ENCODE data around the gene SLC38A3. TPM values are rescaled to one million over a fixed set of nuclear protein-coding genes. Genes with fewer than 3 reads are reported as not detected.

Gene SLC38A3
- total and polyA plus RNA-seq, 2 donors from 2014 or later, result 1.6 to 4.2 TPM

DNA sequence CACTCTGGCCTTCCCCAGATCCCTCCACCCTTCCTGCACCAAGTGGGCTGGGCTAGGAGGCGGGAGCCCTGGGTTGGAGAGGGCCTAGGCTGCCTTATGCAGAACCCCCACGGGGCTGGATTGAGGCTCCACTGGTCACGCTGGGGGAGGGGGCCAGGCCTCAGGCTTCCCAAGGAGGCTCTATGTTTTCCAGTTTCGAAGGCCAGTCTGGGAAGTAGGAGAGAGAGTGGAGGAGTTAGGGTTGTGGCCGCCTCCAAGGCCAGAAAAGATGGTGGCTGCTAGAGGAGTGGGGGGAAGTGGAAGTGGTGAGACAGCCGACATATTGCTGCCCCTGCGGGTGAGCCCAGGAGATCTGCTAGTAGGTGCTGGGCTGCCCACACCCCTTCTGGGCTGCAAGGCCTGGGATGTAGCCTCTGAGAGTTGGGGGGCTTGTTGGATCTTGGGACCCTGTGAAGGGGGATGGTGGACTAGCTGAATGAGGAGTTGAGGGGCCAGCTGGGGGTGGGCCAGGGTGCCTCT is 32.1 kb downstream of the SLC38A3 start:
- no peaks in the 10 kb centered on the region for H3K36me3 ChIP-seq (ENCODE audit: control insufficient read depth in 2 of 3, insufficient read depth in 3 of 3, low read length in 3 of 3)
- H3K4me1 ChIP-seq (ENCODE audit: control insufficient read depth in 2 of 3, insufficient read depth in 2 of 3, low read depth in 1 of 3, low read length in 3 of 3), result peaks cover 0 to 53% (median 24%) of the 10 kb centered on the region in 3 donors
- H3K9me3 ChIP-seq (ENCODE audit: control insufficient read depth in 2 of 3, insufficient read depth in 1 of 3, low read length in 3 of 3), result no peaks in the 10 kb centered on the region
- peak overlapping the region; percentile 75 to 95 (median 76) for H3K9ac ChIP-seq (ENCODE audit: low read length in 3 of 3)
- DNase-seq, result peak in 4 of 5 donors; percentile 34 to 84 (median 66)
- H3K4me3 ChIP-seq (ENCODE audit: low read length in 3 of 3), result peak overlapping the region; percentile 65 to 93 (median 77)
- intact Hi-C loops (cut with DNase I), result no loop called here
- H3K27me3 ChIP-seq (ENCODE audit: control insufficient read depth, insufficient read depth, low read length), result no peaks in the 10 kb centered on the region
- FAIRE-seq, result no peak
- peak overlapping the region; percentile 89 to 93 for H3K27ac ChIP-seq (ENCODE audit: low read depth in 2 of 2, low read length in 2 of 2)
- TF ChIP-seq, protein P1, sequence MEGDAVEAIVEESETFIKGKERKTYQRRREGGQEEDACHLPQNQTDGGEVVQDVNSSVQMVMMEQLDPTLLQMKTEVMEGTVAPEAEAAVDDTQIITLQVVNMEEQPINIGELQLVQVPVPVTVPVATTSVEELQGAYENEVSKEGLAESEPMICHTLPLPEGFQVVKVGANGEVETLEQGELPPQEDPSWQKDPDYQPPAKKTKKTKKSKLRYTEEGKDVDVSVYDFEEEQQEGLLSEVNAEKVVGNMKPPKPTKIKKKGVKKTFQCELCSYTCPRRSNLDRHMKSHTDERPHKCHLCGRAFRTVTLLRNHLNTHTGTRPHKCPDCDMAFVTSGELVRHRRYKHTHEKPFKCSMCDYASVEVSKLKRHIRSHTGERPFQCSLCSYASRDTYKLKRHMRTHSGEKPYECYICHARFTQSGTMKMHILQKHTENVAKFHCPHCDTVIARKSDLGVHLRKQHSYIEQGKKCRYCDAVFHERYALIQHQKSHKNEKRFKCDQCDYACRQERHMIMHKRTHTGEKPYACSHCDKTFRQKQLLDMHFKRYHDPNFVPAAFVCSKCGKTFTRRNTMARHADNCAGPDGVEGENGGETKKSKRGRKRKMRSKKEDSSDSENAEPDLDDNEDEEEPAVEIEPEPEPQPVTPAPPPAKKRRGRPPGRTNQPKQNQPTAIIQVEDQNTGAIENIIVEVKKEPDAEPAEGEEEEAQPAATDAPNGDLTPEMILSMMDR (IDR thresholded peaks at IDR 0.05; ENCODE audit: borderline replicate concordance, extremely low read depth, insufficient read depth), result no peak

DNA sequence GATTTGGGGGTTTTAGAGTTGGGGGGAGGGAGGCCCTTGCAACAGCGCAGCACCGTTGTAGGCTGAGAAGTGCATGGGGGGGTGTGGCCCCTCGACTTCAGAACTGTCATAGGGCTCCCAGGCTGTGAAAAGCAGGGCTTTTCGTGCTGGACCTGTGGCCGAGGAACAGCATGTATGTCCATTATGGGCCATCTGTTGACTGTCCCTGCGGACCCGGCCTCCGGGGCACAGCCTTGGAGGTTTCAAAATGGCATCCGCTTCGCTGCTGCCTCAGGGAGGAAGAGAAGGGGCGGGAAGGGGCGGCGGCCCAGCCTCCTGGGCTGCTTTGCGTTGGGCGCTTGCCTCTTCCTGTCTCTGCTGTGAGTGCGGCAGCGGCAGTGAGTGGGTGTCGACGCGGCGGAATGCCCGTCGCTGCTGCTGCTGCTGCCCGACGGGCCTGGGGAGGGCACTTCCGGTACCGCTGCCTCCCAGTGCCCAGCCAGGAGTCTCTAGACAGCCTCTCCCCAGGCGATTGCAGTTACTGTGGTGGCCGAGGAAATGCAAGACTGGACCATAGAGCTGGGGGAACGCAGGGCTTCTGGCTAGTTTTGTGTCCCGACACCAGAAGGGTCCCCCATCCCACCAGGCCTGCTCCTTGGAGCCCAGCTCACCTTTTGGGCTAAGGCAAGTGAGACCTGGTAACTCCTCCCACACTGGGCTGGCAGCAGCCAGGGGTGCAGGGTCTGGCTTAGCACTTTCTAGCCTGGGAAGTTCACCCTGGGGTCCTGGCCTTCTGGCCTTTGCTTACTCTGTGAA is 32.9 kb downstream of the SLC38A3 start:
- intact Hi-C loops (cut with DNase I), result no loop called here
- Histone ChIP-seq H3K36me3 (ENCODE audit: control insufficient read depth in 2 of 3, insufficient read depth in 3 of 3, low read length in 3 of 3) (no peaks in the 10 kb centered on the region), H3K9me3 (ENCODE audit: control insufficient read depth in 2 of 3, insufficient read depth in 1 of 3, low read length in 3 of 3) (no peaks in the 10 kb centered on the region), H3K4me3 (ENCODE audit: low read length in 3 of 3) (peak overlapping the region; percentile 65 to 93 (median 77)), H3K9ac (ENCODE audit: low read length in 3 of 3) (peak overlapping the region; percentile 75 to 95 (median 76)), H3K4me1 (ENCODE audit: control insufficient read depth in 2 of 3, insufficient read depth in 2 of 3, low read depth in 1 of 3, low read length in 3 of 3) (peaks cover 0 to 60% (median 28%) of the 10 kb centered on the region in 3 donors), H3K27ac (ENCODE audit: low read depth in 2 of 2, low read length in 2 of 2) (peak overlapping the region; percentile 89 to 93), H3K27me3 (ENCODE audit: control insufficient read depth, insufficient read depth, low read length) (no peaks in the 10 kb centered on the region)
- DNase-seq, result peak; percentile 76 to 97 (median 88)
- FAIRE-seq, result no peak
- TF ChIP-seq, protein P1 (IDR thresholded peaks at IDR 0.05; ENCODE audit: borderline replicate concordance, extremely low read depth, insufficient read depth), result no peak

DNA sequence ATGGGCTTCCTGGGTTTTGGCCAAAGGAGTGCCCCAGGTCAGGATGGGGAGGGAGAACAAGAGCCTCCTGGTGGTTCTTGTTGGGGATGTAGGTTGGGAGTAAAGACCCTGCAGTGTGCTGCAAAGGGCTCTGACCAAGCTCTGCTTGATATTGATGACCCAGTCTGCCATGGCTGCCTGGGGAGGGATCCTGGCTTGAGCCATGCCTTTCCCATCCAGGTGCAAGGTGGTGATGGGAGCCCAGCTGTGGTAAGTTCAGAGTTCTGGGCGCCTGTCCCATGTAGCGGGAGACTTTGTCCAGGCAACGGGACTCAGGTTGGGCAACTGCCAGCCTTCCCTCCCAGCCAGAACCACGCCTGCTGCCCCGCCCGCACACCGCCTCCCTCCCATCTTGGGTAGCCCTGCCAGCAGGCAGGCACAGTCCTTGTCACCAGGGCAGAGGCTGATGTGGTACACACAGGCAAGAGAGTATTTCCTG is 33.5 kb downstream of the SLC38A3 start:
- DNase-seq (peak in 1 of 5 donors; percentile 93), FAIRE-seq (no peak)
- peak overlapping the region in 2 of 3 donors; percentile 77 to 93 for H3K4me3 ChIP-seq (ENCODE audit: low read length in 3 of 3)
- H3K36me3 ChIP-seq (ENCODE audit: control insufficient read depth in 2 of 3, insufficient read depth in 3 of 3, low read length in 3 of 3), result no peaks in the 10 kb centered on the region
- intact Hi-C loops (cut with DNase I), result no loop called here
- peak overlapping the region in 1 of 3 donors; percentile 76 for H3K9ac ChIP-seq (ENCODE audit: low read length in 3 of 3)
- H3K27me3 ChIP-seq (ENCODE audit: control insufficient read depth, insufficient read depth, low read length), result no peaks in the 10 kb centered on the region
- peaks cover 0 to 63% (median 32%) of the 10 kb centered on the region in 3 donors for H3K4me1 ChIP-seq (ENCODE audit: control insufficient read depth in 2 of 3, insufficient read depth in 2 of 3, low read depth in 1 of 3, low read length in 3 of 3)
- peak overlapping the region; percentile 89 to 93 for H3K27ac ChIP-seq (ENCODE audit: low read depth in 2 of 2, low read length in 2 of 2)
- TF ChIP-seq, protein P1 (IDR thresholded peaks at IDR 0.05; ENCODE audit: borderline replicate concordance, extremely low read depth, insufficient read depth), result no peak
- no peaks in the 10 kb centered on the region for H3K9me3 ChIP-seq (ENCODE audit: control insufficient read depth in 2 of 3, insufficient read depth in 1 of 3, low read length in 3 of 3)
